Right atrium auricular region (tissue), 2 donors: ENCODE measurements around the gene SLC6A4. TPM values are rescaled to one million over a fixed set of nuclear protein-coding genes. Genes with fewer than 3 reads are reported as not detected.
"Not testable (repeated sequence)": the region's sequence is repeated elsewhere in the genome, so short reads cannot be mapped to it uniquely, and the experiment has no call there.

ENCODE experiments used
- DNase-seq: peaks from one replicate; pipeline ENCODE4 v3.0.0-alpha.2; 2019; ENCODE audit warnings: low spot score
- H3K27ac ChIP-seq, 2 donors: fragments of 200-600 bp; sonication (generic); 1 replicate in 1 of 2; 2 replicates in 1 of 2; pipeline ENCODE4 v1.5.1; 2016 to 2019
- H3K27me3 ChIP-seq, 2 donors: fragments of 200-600 bp; sonication (generic); one replicate each; pipeline versions ENCODE4 v1.5.1 to v1.6.0; 2017 to 2019
- H3K36me3 ChIP-seq: fragments of 200-600 bp; sonication (generic); one replicate; pipeline ENCODE4 v1.5.1; 2016
- H3K4me1 ChIP-seq, 2 donors: fragments of 200-600 bp; sonication (generic); one replicate each; pipeline versions ENCODE4 v1.5.1 to v1.6.0; 2017 to 2019
- H3K4me3 ChIP-seq, 2 donors: fragments of 200-600 bp; sonication (generic); 1 replicate in 1 of 2; 2 replicates in 1 of 2; pipeline ENCODE4 v1.5.1; 2017 to 2019; ENCODE audit warnings: mild to moderate bottlenecking in 1 of 2, moderate library complexity in 1 of 2
- H3K9me3 ChIP-seq, 2 donors: fragments of 200-600 bp; sonication (generic); one replicate each; pipeline ENCODE4 v1.5.1; 2019
- CTCF ChIP-seq, 2 donors: fragments of 200-600 bp; sonication (generic); IDR thresholded peaks; one replicate each; pipeline ENCODE4 v1.5.1; 2019; ENCODE audit warnings: antibody characterized with exemption in 2 of 2
- total RNA-seq, 2 donors: library from RNA; depleted of rRNA; stranded (reverse); fragments of >200 nt; gene quantifications; one replicate each; pipeline ENCODE4 v1.1.0, GENCODE V29; 2016

Gene SLC6A4
- total RNA-seq, 2 donors from 2014 or later, result 2.0 to 7.0 TPM

GRCh38 chr17:30210366-30210765 lies 25.1 kb downstream of the SLC6A4 start:
- Histone ChIP-seq H3K27me3 (no peaks in the 10 kb centered on the region), H3K36me3 (no peaks in the 10 kb centered on the region), H3K9me3 (no peaks in the 10 kb centered on the region), H3K4me1 (no peaks in the 10 kb centered on the region), H3K4me3 (no peak overlapping the region), H3K27ac (no peak overlapping the region)
- TF ChIP-seq CTCF (IDR thresholded peaks at IDR 0.05), result no peak
- DNase-seq, result no peak

GRCh38 chr17:30209930-30210329 lies 25.6 kb downstream of the SLC6A4 start:
- H3K4me1 ChIP-seq, result no peaks in the 10 kb centered on the region
- no peak for DNase-seq
- H3K36me3 ChIP-seq, result no peaks in the 10 kb centered on the region
- no peaks in the 10 kb centered on the region for H3K27me3 ChIP-seq
- H3K27ac ChIP-seq, result no peak overlapping the region
- TF ChIP-seq CTCF (IDR thresholded peaks at IDR 0.05), result no peak
- no peaks in the 10 kb centered on the region for H3K9me3 ChIP-seq
- no peak overlapping the region for H3K4me3 ChIP-seq

GRCh38 chr17:30208214-30208613 lies 27.3 kb downstream of the SLC6A4 start:
- Histone ChIP-seq H3K27me3 (no peaks in the 10 kb centered on the region), H3K27ac (no peak overlapping the region), H3K9me3 (no peaks in the 10 kb centered on the region), H3K4me3 (no peak overlapping the region), H3K36me3 (no peaks in the 10 kb centered on the region), H3K4me1 (no peaks in the 10 kb centered on the region)
- no peak for TF ChIP-seq CTCF (IDR thresholded peaks at IDR 0.05)
- no peak for DNase-seq

- no peaks in the 10 kb centered on the region for H3K36me3 ChIP-seq
- no peaks in the 10 kb centered on the region for H3K9me3 ChIP-seq
- H3K27me3 ChIP-seq, result no peaks in the 10 kb centered on the region
- no peaks in the 10 kb centered on the region for H3K4me1 ChIP-seq
- DNase-seq, result no peak
- H3K4me3 ChIP-seq, result no peak overlapping the region
- H3K27ac ChIP-seq, result no peak overlapping the region
- TF ChIP-seq CTCF (IDR thresholded peaks at IDR 0.05), result no peak
These were observed 27.8 kb downstream of the SLC6A4 start for GRCh38 chr17:30207655-30208054.

GRCh38 chr17:30203471-30203981 lies 32.0 kb downstream of the SLC6A4 start:
- H3K27me3 ChIP-seq, result no peaks in the 10 kb centered on the region
- DNase-seq, result no peak

GRCh38 chr17:30200656-30201055 lies 34.8 kb downstream of the SLC6A4 start:
- not testable (repeated sequence) for H3K27me3 ChIP-seq, H3K9me3 ChIP-seq, H3K4me3 ChIP-seq, H3K4me1 ChIP-seq, DNase-seq, H3K27ac ChIP-seq, H3K36me3 ChIP-seq

More at GRCh38 chr17:30203471-30203981, 32.0 kb downstream of the SLC6A4 start:
- no peak for TF ChIP-seq CTCF (IDR thresholded peaks at IDR 0.05)
- Histone ChIP-seq H3K4me1 (no peaks in the 10 kb centered on the region), H3K27ac (no peak overlapping the region), H3K9me3 (no peaks in the 10 kb centered on the region), H3K4me3 (no peak overlapping the region), H3K36me3 (no peaks in the 10 kb centered on the region)
